ENCODE data around the gene LRP3.
"Not testable (repeated sequence)": the region's sequence is repeated elsewhere in the genome, so short reads cannot be mapped to it uniquely, and the experiment has no call there.

LRP3 gene, protein sequence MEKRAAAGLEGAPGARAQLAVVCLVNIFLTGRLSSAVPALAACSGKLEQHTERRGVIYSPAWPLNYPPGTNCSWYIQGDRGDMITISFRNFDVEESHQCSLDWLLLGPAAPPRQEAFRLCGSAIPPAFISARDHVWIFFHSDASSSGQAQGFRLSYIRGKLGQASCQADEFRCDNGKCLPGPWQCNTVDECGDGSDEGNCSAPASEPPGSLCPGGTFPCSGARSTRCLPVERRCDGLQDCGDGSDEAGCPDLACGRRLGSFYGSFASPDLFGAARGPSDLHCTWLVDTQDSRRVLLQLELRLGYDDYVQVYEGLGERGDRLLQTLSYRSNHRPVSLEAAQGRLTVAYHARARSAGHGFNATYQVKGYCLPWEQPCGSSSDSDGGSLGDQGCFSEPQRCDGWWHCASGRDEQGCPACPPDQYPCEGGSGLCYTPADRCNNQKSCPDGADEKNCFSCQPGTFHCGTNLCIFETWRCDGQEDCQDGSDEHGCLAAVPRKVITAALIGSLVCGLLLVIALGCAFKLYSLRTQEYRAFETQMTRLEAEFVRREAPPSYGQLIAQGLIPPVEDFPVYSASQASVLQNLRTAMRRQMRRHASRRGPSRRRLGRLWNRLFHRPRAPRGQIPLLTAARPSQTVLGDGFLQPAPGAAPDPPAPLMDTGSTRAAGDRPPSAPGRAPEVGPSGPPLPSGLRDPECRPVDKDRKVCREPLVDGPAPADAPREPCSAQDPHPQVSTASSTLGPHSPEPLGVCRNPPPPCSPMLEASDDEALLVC

DNA sequence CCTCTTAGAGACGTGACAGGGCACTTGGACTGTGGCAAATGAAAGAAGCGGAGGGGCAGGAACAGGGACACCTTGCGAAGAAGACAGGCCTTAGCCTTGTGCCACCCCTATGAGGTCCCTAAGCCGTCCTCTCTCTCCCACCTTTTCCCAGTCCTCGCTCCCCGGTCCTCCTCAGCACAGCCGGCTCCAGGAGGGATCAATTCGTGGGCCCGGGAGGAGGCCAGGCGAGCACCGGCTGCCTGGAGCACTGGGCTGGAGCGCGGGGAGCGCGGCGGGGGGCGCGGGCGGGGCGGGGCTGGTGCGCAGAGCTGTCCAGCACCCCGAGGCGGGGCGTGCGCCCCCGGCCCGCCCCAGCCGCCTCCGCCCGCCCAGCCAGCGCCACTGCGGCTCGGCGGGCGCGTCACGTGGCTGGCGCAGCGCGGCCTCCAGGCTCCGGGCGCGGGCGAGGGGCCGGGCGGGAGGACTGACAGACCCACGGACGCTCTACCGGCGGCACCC, at the start of gene LRP3:
TSS of gene LRP3 (plus strand) at position 466 of the 498 bp plus-strand sequence. CDS start 456 bp downstream, outside the sequence.
- TF ChIP-seq, protein P1, sequence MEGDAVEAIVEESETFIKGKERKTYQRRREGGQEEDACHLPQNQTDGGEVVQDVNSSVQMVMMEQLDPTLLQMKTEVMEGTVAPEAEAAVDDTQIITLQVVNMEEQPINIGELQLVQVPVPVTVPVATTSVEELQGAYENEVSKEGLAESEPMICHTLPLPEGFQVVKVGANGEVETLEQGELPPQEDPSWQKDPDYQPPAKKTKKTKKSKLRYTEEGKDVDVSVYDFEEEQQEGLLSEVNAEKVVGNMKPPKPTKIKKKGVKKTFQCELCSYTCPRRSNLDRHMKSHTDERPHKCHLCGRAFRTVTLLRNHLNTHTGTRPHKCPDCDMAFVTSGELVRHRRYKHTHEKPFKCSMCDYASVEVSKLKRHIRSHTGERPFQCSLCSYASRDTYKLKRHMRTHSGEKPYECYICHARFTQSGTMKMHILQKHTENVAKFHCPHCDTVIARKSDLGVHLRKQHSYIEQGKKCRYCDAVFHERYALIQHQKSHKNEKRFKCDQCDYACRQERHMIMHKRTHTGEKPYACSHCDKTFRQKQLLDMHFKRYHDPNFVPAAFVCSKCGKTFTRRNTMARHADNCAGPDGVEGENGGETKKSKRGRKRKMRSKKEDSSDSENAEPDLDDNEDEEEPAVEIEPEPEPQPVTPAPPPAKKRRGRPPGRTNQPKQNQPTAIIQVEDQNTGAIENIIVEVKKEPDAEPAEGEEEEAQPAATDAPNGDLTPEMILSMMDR (IDR thresholded peaks at IDR 0.05), result no peak
- no peak within 1 kb of the TSS for H3K27ac Mint-ChIP-seq
- H3K9me3 Mint-ChIP-seq, result no peaks in the 10 kb centered on the region
- no peaks in the 10 kb centered on the region for H3K4me1 Mint-ChIP-seq
- H3K36me3 Mint-ChIP-seq (ENCODE audit: low read depth), result no peaks in the 10 kb centered on the region
- peak; percentile 78 for DNase-seq
- peaks cover 32% of the 10 kb centered on the region for H3K27me3 Mint-ChIP-seq (ENCODE audit: low read depth, poor library complexity)
- peak within 1 kb of the TSS; percentile 83 for H3K4me3 Mint-ChIP-seq

GRCh38 chr19:33146209-33146608, 47.9 kb upstream of the LRP3 start:
- TF ChIP-seq, protein P1 (IDR thresholded peaks at IDR 0.05), result no peak
- Mint-ChIP-seq H3K4me3 (no peak overlapping the region), H3K27ac (no peak overlapping the region), H3K36me3 (ENCODE audit: low read depth) (no peaks in the 10 kb centered on the region), H3K27me3 (ENCODE audit: low read depth, poor library complexity) (peaks cover 17% of the 10 kb centered on the region), H3K9me3 (no peaks in the 10 kb centered on the region), H3K4me1 (peaks cover 18% of the 10 kb centered on the region)
- no peak for DNase-seq

DNA sequence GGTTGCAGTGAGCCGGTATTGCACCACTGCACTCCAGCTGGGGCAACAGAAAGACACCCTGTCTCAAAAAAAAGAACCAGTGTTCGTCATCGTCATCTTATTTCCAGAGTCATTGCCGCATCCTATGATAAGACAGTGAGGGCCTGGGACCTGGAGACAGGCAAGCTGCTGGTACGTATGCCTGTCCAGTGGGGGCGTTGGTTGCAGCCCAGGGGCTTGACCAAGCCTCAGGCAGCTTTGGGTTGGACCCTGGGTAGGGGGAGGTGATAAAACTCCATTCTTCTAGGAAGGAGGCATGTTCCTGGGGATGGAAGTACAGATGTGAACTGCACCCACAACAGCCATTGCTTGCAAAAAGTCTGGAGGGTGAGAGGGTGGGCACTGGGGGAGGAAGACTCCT, 46.6 kb upstream of the LRP3 start:
- peaks cover 11% of the 10 kb centered on the region for H3K4me1 Mint-ChIP-seq
- H3K27ac Mint-ChIP-seq, result no peak overlapping the region
- no peak overlapping the region for H3K4me3 Mint-ChIP-seq
- DNase-seq, result no peak
- TF ChIP-seq, protein P1 (IDR thresholded peaks at IDR 0.05), result no peak
- H3K36me3 Mint-ChIP-seq (ENCODE audit: low read depth), result no peaks in the 10 kb centered on the region
- no peaks in the 10 kb centered on the region for H3K9me3 Mint-ChIP-seq
- peaks cover 21% of the 10 kb centered on the region for H3K27me3 Mint-ChIP-seq (ENCODE audit: low read depth, poor library complexity)

DNA sequence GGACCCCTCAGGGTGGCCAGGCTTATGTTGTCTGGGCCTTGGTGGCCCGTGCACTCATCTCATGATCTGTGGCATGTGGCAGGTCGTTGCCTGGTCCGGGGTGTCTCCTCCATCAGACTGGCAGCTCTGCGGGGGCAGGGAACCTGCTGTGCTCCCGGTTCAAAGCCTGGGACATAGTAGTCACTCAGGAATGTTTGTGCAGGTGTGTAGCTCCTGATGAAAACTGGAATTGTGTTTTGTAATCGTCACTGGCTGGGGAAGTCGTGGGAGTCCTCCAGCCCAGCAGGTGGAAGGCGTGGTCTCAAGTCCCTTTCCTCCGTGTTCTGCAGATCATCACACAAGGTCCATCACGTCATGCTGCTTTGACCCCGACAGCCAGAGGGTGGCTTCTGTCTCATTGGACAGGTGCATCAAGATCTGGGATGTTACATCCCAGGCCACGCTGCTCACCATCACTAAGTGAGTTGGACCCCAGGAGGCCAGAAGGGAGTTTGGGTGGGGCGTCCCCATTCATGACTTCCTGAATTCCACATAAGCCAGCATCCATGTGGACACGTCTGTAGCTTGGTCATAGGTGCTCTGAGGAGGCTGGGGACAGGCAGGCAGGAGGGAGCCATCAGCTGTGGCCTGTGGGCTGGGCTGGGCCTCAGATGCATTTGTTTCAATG, 43.1 kb upstream of the LRP3 start:
- H3K27me3 Mint-ChIP-seq (ENCODE audit: low read depth, poor library complexity), result peaks cover 26% of the 10 kb centered on the region
- H3K4me1 Mint-ChIP-seq, result no peaks in the 10 kb centered on the region
- H3K4me3 Mint-ChIP-seq, result no peak overlapping the region
- no peaks in the 10 kb centered on the region for H3K36me3 Mint-ChIP-seq (ENCODE audit: low read depth)
- no peaks in the 10 kb centered on the region for H3K9me3 Mint-ChIP-seq
- TF ChIP-seq, protein P1 (IDR thresholded peaks at IDR 0.05), result no peak
- no peak overlapping the region for H3K27ac Mint-ChIP-seq
- no peak for DNase-seq

DNA sequence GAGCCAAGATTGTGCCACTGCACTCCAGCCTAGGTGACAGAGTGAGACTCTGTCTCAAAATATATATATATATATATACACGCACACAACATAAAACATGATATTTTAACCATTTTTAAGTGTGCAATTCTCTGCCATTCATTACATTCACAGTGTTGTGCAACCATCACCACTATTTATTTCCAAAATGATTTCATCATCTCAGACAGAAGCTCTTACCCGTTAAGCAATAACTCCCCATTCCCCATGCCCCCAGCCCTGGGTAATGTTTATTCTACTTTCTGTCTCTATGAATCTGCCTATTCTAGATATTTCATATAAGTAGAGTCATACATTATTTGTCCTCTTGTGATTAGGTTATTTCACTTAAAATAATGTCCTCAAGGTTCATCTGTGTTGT, 42.0 kb upstream of the LRP3 start:
- H3K4me1 Mint-ChIP-seq, result no peaks in the 10 kb centered on the region
- TF ChIP-seq, protein P1 (IDR thresholded peaks at IDR 0.05), result no peak
- no peaks in the 10 kb centered on the region for H3K36me3 Mint-ChIP-seq (ENCODE audit: low read depth)
- H3K4me3 Mint-ChIP-seq, result no peak overlapping the region
- DNase-seq, result no peak
- H3K9me3 Mint-ChIP-seq, result no peaks in the 10 kb centered on the region
- H3K27ac Mint-ChIP-seq, result no peak overlapping the region
- peaks cover 22% of the 10 kb centered on the region for H3K27me3 Mint-ChIP-seq (ENCODE audit: low read depth, poor library complexity)

DNA sequence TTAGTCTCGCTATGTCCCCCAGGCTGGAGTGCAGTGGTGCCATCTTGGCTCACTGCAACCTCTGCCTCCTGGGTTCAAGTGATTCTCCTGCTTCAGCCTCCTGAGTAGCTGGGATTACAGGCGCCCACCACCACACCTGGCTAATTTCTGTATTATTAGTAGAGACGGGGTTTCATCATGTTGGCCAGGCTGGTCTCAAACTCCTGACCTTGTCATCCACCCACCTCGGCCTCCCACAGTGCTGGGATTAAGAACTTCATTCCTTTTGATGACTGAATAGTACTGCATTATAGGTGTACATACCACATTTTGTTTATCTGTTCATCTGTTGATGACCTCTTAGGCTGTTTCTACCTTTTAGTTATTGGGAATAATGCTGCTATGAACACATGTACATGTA, 41.5 kb upstream of the LRP3 start:
- H3K27ac Mint-ChIP-seq, H3K9me3 Mint-ChIP-seq: not testable (repeated sequence)

DNA sequence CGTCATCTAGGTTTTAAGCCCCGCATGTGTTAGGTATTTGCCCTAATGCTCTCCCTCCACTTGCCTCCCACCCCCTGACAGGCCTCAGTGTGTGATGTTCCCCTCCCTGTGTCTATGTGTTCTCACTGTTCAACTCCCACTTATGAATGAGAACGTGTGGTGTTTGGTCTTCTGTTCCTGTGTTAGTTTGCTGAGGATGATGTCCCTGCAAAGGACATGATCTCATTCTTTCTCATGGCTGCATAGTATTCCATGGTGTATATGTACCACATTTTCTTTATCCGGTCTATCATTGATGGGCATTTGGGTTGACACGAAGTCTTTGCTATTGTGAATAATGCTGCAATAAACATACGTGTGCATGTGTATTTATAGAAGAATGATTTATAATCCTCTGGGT, 39.8 kb upstream of the LRP3 start:
- not testable (repeated sequence) for H3K27ac Mint-ChIP-seq; DNase-seq; H3K4me3 Mint-ChIP-seq; H3K36me3 Mint-ChIP-seq (ENCODE audit: low read depth); H3K4me1 Mint-ChIP-seq; H3K9me3 Mint-ChIP-seq
- H3K27me3 Mint-ChIP-seq (ENCODE audit: low read depth, poor library complexity), result peaks cover 14% of the 10 kb centered on the region

More for the DNA sequence above, 41.5 kb upstream of the LRP3 start:
- not testable (repeated sequence) for H3K4me1 Mint-ChIP-seq; H3K4me3 Mint-ChIP-seq; DNase-seq; H3K36me3 Mint-ChIP-seq (ENCODE audit: low read depth)
- peaks cover 22% of the 10 kb centered on the region for H3K27me3 Mint-ChIP-seq (ENCODE audit: low read depth, poor library complexity)
